GM06990 (cell line): ENCODE data around the gene RTEL1.

Experiments used
- DNase-seq: peaks from one replicate; pipeline ENCODE4 v3.0.0-alpha.2; 2011; ENCODE audit not compliant: insufficient read length; ENCODE audit errors: extremely low read depth
- H3K27me3 ChIP-seq: replicated peaks from 2 replicates; pipeline ENCODE4 v1.6.0; 2011; ENCODE audit warnings: low read length; ENCODE audit not compliant: control insufficient read depth, insufficient read depth
- H3K36me3 ChIP-seq: 2 replicates; pipeline ENCODE4 v1.5.1; 2011; ENCODE audit warnings: low read length; ENCODE audit not compliant: control insufficient read depth, insufficient read depth
- H3K4me3 ChIP-seq: replicated peaks from 2 replicates; pipeline ENCODE4 v1.5.1; 2011; ENCODE audit warnings: low read depth, mild to moderate bottlenecking, control low read depth, low read length
- CTCF ChIP-seq: IDR thresholded peaks from 2 replicates; pipeline ENCODE4 v1.5.1; 2011; ENCODE audit warnings: low read length, control low read depth, mild to moderate bottlenecking, inconsistent platforms; ENCODE audit not compliant: insufficient read depth, poor library complexity, severe bottlenecking

RTEL1 gene

GRCh38 chr20:63701329-63702035 is 43.4 kb downstream of the RTEL1 start:
- H3K4me3 ChIP-seq: no peak overlapping the region
- H3K27me3 ChIP-seq: no peaks in the 10 kb centered on the region
- no peak for TF ChIP-seq CTCF
- DNase-seq: no peak
- H3K36me3 ChIP-seq: peaks cover 34% of the 10 kb centered on the region

- DNase-seq: no peak
- H3K36me3 ChIP-seq: peaks cover 34% of the 10 kb centered on the region
- no peak for TF ChIP-seq CTCF
- H3K27me3 ChIP-seq: no peaks in the 10 kb centered on the region
- no peak overlapping the region for H3K4me3 ChIP-seq
Observed at GRCh38 chr20:63702036-63702665, 44.0 kb downstream of the RTEL1 start.

- DNase-seq: peak; percentile 9
- H3K27me3 ChIP-seq: no peaks in the 10 kb centered on the region
- TF ChIP-seq CTCF: no peak
- H3K36me3 ChIP-seq: peaks cover 34% of the 10 kb centered on the region
- H3K4me3 ChIP-seq: no peak overlapping the region
Observed at GRCh38 chr20:63702751-63703470, 44.8 kb downstream of the RTEL1 start.

- Histone ChIP-seq H3K4me3 (no peak overlapping the region), H3K36me3 (peaks cover 34% of the 10 kb centered on the region), H3K27me3 (no peaks in the 10 kb centered on the region)
- no peak for DNase-seq
- no peak for TF ChIP-seq CTCF
Observed at GRCh38 chr20:63703471-63703975, 45.4 kb downstream of the RTEL1 start.

GRCh38 chr20:63703976-63704748 is 46.0 kb downstream of the RTEL1 start:
- no peak for DNase-seq
- Histone ChIP-seq H3K27me3 (no peaks in the 10 kb centered on the region), H3K4me3 (no peak overlapping the region), H3K36me3 (peaks cover 34% of the 10 kb centered on the region)
- no peak for TF ChIP-seq CTCF
